Right lobe of liver (tissue), 4 donors: Measurements from ENCODE around the gene SCUBE1.

ENCODE experiments used
- CTCF ChIP-seq, 4 donors: fragments of 200-600 bp in 3 of 4; fragments of 450-650 bp in 1 of 4; IDR thresholded peaks; one replicate each; pipeline versions ENCODE4 v1.5.1 to v1.8.0; 2016 to 2022; ENCODE audit warnings: antibody characterized with exemption in 4 of 4, mild to moderate bottlenecking in 2 of 4
- POLR2A ChIP-seq: fragments of 450-650 bp; IDR thresholded peaks from one replicate; pipeline ENCODE4 v1.6.1; 2017; ENCODE audit warnings: antibody characterized with exemption, mild to moderate bottlenecking
- donor health status: DM: no; HTN: no; CAD: no.
- donor health status: DM: no; HTN: no; CAD: no.
- donor health status: DM: no; HTN: yes; CAD: no.

- TF ChIP-seq CTCF (IDR thresholded peaks at IDR 0.05) (no peak), POLR2A (no peak)
These were observed 160.4 kb downstream of the SCUBE1 start for GRCh38 chr22:43182726-43183125.
